ENCODE measurements around the gene PLXNA4. TPM values are rescaled to one million over a fixed set of nuclear protein-coding genes. Genes with fewer than 3 reads are reported as not detected.

Gene PLXNA4
- polyA plus RNA-seq, 4 donors: 13.1 to 14.7 (median 13.6) TPM

DNA sequence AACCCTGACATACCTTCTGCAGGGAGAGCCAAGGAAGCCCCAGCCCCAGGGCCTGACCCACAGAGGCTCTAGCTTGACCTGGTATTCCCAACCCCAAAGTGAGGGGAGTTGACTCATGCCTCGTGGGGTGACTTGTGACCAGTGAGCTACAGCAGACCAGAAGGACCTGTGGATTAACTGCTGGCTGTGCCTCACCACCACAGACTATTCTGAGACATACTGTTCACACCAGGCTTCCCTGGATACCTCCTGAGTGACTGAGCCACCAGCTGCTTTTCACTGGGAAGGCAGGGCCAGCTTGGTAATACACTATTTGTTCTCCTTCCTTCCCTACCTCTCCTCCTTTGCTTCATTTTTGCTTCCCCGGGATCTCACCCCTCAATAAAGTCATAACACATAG is 7.3 kb downstream of the PLXNA4 start:
- DNase-seq (ENCODE audit: low read depth in 4 of 4, low spot score in 3 of 4): no peak

DNA sequence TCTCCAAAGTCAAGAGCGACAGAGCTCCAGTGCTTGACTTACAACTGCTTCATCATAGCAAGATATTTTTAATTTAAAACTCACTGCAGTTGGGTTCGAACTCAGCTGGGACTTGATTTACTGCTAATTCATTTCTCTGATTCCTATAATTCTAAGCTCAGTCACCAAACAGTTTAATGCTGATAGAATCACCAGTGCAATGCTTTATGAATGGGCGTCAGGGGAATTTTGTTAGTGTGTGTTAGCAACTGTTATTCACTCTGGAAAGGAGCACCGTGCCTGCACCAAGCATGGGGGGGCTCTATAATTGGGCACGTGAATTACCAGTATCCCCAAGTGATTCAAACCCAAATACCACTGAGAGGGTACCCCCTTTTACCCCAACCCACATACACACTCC is 10.4 kb downstream of the PLXNA4 start:
- DNase-seq (ENCODE audit: low read depth in 4 of 4, low spot score in 3 of 4): no peak

DNA sequence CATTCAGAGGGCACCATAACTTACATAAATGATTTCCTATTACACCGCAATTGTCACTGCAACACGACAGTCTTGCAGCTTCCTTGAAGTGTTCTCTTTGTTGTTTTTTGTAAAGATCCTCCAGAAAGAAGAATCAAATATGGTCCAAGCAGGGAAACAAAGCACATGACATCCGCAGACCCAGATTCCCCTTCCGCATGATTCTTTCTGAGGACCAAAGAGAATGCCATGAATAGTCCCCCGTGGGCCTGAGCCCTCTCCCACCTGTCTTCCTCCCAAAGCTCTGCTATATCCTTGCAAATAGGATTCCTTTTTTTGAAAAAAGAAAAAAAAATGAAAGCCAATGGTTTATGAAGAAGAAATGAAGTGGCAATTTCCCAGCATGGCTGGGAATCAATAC is 10.8 kb downstream of the PLXNA4 start:
- no peak for DNase-seq (ENCODE audit: low read depth in 4 of 4, low spot score in 3 of 4)

DNA sequence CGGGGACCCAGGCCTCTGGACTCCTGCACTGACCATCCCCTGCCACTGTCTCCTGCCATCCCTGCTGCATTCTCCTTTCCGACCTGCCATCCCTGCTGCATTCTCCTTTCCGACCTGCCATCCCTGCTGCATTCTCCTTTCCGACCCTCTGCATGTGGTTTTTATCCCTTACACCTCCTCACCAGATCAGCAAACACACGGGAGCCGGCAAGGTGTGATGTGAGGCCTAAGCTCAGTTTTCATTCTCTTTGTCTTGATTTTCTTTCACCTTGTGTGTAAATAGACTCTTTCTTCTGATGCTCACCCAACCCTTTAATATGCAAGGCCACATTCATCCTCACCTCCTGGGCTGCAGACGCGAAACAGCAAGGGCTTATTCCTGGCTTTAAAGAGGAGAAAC is 11.4 kb downstream of the PLXNA4 start:
- no peak for DNase-seq (ENCODE audit: low read depth in 4 of 4, low spot score in 3 of 4)

DNA sequence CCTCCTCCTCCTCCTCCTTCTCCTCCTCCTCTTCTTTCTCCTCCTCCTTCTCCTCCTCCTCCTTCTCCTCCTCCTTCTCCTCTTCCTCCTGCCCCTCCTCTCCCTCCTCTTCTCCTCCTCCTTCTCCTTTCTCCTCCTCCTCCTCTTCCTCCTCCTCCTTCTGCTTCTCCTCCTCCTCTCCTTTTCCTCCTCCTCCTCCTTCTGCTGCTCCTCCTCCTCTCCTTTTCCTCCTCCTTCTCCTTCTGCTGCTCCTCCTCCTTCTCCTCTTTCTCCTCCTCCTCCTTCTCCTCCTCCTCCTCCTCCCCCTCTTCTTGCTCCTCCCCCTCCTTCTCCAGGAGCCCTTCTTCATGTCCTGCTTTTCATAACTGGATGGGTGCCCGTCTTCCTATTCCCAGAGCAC is 12.2 kb downstream of the PLXNA4 start:
- DNase-seq (ENCODE audit: low read depth in 4 of 4, low spot score in 3 of 4): no peak

DNA sequence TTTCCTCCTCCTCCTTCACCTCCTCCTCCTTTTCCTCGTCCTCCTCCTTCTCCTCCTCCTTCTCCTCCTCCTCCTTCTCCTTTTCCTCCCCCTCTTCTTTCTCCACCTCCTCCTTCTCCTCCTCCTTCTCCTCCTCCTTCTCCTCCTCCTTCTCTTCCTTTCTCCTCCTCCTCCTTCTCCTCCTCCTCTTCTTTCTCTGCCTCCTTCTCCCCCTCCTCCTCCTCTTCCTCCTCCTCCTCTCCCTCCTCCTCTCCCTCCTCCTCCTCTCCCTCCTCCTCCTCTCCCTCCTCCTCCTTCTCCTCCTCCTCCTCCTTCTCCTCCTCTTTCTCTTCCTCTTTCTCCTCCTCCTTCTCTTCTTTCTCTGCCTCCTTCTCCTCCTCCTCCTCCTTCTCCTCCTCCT is 13.6 kb downstream of the PLXNA4 start:
- DNase-seq (ENCODE audit: low read depth in 4 of 4, low spot score in 3 of 4): no peak

DNA sequence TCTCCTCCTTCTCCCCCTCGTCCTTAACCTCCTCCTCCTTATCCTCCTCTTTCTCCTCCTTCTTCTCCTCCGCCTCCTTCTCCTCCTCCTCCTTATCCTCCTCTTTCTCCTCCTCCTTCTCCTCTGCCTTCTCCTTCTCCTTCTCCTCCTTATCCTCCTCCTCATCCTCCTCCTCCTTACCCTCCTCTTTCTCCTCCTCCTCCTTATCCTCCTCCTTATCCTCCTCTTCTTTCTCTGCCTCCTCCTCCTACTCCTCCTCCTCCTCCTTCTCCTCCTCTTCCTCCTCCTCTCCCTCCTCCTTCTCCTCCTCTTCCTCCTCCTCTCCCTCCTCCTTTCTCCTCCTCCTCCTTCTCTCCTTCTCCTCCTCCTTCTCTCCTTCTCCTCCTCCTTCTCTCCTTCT is 14.5 kb downstream of the PLXNA4 start:
- no peak for DNase-seq (ENCODE audit: low read depth in 4 of 4, low spot score in 3 of 4)

DNA sequence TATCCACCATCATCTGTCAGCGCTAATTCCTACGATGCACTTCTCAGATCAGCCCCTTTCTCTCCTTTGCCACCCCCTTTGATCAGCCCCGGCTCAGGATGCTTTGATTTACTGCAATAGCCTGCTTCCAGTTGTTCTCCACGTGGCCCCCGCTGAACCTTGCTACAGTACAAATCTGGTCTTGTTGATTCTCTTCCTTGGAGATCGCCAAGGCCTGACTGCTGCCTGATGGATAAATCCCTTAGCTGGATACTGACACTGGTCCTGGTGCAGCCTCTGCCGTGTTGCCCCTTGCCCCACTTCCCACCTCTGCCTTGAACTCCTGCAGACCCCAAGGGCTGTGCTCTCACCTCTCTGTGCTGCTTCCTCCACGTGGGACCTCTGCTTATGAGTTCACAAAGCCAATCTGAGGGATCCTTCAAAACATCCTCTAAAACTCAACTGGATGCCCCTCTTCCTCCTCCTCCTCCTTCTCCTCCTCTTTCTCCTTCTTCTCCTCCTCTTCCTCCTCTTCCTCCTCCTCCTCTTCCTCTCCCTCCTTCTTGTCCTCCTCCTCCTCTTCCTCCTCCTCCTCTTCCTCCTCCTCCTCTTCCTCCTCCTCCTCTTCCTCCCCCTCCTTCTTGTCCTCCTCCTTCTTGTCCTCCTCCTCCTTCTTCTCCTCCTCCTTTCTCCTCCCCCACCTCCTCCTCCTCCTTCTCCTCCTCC is 15.3 kb downstream of the PLXNA4 start:
- no peak for DNase-seq (ENCODE audit: low read depth in 4 of 4, low spot score in 3 of 4)

DNA sequence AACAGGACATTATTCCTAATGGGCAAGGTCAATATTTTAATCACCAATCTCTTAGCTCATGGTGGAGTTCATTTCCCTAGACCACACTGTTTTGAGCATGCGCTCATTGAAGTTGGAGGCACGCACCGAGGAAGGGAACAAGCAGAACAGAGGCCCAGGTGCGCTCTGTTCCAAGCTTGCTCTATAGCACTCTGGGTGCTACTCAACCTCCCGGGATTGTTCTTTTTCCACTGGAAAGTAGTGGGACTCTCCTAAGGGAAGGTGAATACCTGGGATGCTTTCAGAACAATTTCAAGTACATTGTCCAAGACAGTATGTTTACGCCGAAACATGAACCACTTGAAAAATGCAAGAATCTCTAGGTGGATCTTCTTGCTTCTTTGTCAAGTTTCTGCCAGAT is 16.2 kb downstream of the PLXNA4 start:
- no peak for DNase-seq (ENCODE audit: low read depth in 4 of 4, low spot score in 3 of 4)

DNA sequence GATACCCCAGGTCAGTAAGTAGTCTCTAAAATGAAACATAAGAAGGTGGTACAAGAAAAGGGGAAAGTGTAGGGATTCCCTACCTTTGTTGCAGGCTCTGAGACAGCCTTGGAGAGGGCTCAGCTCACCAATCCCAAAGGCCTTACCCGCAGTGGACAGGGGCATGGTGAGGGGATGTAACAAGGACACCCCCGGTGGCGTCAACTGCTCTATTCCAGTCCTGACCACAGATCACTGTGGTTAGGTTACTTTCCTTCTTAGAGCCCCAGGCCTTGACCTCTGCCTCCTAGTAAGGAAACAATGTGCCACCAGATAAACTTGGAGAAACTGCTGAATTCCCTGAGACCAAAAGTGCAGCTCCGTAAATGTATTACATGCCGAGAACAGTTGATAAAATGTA is 17.5 kb downstream of the PLXNA4 start:
- DNase-seq (ENCODE audit: low read depth in 4 of 4, low spot score in 3 of 4): no peak

DNA sequence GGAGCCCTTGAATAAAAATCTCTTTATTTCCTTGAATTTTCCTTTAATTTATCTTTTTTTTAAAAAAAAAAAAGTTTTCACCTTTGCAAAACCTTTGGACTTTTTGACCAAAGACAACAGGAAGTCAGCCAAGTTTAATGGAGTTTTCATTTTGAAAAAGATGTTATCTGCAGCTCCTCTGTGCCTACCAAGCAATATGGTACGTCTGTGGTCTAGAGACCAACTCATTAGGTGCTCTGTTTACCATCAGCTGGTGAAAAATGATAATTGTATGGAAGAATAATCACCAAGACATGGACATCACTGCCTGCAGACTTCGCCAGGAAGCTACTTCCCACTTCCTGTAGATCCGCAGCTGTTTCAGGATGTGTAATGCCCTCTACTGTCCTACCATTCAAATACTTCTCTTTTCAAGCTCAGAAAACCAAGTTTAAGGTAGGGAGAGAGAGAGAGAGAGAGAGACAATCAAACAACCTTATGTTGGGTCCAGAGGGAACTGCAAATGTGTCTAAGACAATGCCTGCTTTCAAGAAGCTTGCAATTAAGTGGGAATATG is 18.7 kb downstream of the PLXNA4 start:
- no peak for DNase-seq (ENCODE audit: low read depth in 4 of 4, low spot score in 3 of 4)

DNA sequence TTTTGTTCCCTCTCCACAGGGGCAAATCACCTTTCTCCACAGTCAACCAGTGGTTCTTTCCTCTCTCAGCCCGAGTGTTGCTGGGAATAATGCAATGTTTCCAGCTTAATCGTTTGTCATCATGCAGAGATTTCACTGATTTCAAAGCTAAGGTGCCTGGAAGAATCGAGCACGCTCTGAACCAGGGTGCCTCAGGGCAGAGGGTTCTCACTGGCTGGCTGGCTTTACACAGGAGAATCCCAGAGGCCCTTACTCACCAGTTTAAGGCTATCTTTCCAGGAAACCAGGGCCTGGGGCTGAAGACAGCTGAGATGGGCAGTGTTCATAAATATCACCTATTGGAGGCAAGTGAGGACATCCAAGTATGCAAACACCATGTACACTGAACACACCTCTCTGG is 21.8 kb downstream of the PLXNA4 start:
- DNase-seq (ENCODE audit: low read depth in 4 of 4, low spot score in 3 of 4): no peak

DNA sequence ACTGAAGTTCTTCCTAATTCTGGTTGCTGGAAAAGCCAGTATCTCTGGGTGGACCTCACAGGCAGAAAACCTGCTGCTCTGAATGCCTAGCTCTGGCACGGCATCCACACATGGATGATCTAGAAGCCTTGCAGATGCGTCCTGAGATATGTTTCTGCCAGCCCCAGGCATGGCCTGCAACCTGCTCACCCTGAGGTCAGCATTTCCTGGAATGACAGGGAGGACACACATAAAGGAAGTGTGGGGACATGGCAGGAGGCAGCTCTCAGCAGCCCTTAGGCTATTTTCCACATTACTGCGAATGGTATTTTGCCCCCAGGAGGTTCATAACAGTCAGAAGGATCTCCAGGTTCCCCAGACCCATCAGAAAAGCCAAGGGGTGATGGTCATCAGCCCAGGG is 23.2 kb downstream of the PLXNA4 start:
- DNase-seq (ENCODE audit: low read depth in 4 of 4, low spot score in 3 of 4): no peak

DNA sequence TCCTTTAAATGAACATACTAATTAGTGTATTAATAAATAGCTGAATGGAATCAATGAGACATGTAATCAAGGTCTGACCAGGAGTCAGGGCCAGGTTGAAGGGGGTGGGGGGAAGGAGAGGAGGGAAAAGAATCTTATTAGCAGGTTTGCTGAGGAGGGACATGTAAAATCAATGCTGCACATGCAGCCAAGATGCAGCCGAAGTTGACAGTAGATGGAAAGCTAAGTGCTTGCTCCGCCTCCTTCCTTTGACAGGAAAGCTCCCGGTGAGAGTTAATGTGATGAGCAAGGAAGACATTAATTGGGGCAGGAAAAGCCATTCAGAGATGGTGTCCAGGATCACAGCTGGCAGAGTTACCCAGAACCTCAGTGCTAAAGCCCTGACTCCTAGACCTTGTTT is 24.4 kb downstream of the PLXNA4 start:
- no peak for DNase-seq (ENCODE audit: low read depth in 4 of 4, low spot score in 3 of 4)

DNA sequence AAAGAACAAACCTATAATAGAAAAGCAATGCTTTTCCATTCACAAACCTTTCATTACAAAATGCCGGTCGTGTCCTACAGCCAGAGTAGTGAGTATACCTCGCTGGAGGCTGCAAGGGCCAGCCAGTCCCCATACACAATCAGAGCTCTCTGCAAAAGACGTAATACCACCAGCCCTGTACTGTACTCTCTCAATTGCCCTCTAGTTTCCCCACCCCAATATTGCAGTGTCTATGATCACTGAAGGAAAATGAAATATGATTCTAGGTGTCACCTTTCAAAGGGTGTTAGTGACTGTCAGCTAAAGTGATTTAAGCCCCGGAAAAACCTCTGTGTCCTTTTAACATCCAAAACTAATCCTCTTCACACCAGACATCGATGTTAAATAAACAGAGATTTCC is 24.8 kb downstream of the PLXNA4 start:
- no peak for DNase-seq (ENCODE audit: low read depth in 4 of 4, low spot score in 3 of 4)

DNA sequence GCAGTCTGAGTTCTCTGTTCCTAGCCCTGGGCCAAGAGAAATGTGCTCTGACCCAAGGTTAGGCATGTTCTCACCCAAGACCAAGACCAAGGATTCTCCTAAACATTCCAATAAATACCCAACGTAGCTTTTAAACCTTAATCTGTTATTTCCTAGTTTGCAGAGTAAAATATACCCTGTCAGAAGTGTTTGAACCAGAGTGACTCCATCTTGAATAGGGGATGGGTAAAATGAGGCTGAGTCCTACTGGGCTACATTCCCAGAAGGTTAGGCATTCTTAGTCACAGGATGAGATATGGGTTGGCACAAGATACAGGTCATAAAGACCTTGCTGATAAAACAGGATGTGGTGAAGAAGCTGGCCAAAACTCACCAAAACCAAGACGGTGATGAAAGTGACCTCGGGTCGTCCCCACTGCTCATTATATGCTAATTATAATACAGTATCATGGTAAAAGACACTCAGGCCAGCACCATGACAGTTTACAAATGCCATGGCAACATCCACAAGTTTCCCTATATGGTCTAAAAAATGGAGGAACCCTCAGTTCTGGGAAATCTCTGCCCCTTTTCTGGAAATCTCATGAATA is 27.7 kb downstream of the PLXNA4 start:
- no peak for DNase-seq (ENCODE audit: low read depth in 4 of 4, low spot score in 3 of 4)

DNA sequence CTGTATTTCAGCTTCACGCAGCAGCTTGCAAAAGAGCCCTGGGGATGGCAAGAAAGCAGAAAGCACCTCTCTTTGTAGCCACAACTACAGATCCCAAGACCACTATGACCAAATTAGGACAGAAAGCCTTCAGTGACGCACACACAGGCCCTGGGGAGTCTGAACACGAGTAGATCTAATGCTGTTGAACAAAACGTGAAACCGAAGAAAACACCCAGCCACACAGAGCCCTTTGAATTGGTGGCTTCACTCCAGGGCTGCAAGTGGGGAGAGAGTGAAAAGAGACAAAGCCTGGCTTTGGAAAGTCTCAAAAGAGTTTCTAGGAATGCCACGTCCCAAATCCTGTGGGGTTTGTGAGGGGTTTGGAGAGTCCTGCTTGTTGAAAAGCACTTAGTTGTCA is 28.4 kb downstream of the PLXNA4 start:
- no peak for DNase-seq (ENCODE audit: low read depth in 4 of 4, low spot score in 3 of 4)

DNA sequence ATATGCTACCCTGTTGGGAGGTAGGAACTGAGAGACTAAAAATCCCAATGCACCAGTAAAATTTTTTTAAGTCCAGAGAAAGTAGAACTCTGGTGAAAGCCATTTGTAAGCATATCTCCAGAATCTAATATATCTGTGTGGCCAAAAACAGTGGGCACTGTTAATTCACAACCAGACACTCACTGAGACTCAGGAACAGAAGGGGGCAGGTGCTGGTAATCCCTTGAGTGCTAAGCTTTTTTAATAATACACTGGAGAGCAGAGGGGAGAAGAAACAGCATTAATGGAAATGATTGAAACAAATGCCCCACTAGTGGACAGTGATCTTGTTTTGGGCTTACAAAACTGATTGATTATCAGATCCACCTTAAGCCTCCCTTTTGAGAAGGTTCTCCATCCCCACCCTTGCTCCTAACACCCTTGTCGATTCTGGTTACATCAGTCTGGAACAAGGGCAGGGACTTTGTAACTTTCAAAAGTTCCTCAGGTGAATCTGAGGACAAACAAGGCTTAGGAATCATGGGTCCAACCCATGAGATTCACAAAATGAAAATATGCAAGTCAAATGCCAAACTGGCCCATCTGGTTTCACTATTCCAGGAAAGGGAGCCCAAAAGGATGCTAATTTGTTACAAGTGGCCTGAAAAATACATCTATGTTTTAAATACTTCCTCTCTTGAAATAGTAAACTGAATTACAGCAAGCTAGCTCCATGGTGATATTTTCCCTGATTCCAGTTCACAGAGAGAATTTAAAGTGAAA is 29.7 kb downstream of the PLXNA4 start:
- no peak for DNase-seq (ENCODE audit: low read depth in 4 of 4, low spot score in 3 of 4)

DNA sequence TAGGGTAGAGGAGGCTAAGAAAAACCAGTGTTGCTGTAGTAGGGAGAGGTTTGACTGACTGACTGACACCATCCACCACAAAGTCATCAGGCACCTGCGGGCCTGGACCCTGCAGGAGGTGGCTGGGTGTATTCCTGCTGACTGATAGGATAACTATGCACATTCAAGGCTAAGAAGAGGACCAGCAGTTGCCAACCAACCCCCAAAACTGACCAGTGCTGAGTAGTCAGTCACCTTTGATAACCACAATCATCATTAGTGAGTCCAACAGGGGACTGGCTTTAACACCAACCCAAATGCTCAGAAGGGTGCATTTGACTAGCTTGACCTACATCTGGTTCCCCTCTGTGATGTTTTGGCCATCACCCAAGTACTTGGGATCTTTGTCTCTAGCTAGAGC is 30.5 kb downstream of the PLXNA4 start:
- DNase-seq (ENCODE audit: low read depth in 4 of 4, low spot score in 3 of 4): no peak

DNA sequence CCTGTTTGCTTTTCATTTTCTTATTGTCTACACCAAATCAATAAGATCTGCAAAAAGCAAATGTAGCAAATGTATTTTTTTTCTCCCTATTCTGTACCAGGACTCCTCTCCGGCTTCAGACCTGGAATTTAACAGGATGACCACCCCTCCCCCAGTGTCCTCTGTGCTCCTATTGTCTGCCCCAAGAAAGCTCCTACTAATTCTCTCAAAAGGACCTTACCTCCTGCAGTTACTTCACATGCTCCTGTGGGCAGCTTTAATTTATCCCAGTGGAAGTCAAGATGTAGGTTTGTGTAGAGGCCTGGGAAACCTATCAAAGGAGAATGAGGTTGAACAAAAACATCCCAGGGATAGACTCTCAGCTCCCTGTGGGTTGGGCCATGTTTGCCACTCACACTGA is 31.3 kb downstream of the PLXNA4 start:
- DNase-seq (ENCODE audit: low read depth in 4 of 4, low spot score in 3 of 4): no peak

DNA sequence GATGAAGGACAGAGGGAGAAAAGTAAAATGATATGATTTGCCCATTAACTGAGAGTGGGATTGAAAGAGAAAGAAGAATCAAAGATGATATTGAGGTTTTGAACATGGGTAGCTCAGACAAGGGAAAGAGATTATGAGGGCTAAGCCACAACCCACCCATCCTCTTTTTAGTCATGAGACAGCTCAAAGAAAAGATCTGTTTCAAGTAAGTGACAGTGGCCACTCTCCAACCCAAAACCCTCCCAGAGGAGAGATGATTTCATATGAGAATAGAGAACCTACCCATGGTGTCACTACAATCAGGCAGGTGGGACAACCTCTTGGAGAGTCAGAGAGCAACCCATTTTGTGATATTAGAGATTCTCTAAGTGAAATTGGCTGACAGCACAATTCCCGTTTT is 32.2 kb downstream of the PLXNA4 start:
- DNase-seq (ENCODE audit: low read depth in 4 of 4, low spot score in 3 of 4): no peak

DNA sequence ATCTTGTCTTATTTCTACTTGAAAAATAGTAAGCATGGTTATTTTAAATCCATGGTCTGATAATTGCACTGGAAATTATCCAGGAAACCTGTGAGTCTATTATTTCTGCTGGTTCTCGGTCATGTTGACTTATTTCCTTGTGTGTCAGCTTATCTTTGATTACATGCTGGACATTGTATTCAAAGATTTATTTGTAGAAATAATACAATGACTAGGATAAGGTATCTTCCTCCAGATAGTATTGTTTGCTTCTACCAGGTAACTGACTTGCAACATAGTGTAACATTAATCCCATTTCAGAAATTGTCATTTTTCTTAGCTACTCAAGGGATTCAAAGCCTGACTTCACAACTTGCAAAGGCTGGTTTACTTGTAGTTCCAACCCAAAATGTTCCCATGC is 33.4 kb downstream of the PLXNA4 start:
- no peak for DNase-seq (ENCODE audit: low read depth in 4 of 4, low spot score in 3 of 4)

All from right renal pelvis (tissue), 4 donors.